ENCODE measurements around the gene ZDHHC1.

Gene ZDHHC1

GRCh38 chr16:67415872-67416793 is at the start of gene ZDHHC1:
Gene ZDHHC1, minus strand, starts transcription at chr16:67416477. Its CDS starts 8,702 bp downstream, at chr16:67407775.
- peak; percentile 55 for DNase-seq

GRCh38 chr16:67464565-67464964 is 48.3 kb upstream of the ZDHHC1 start:
- no peak for DNase-seq

GRCh38 chr16:67463691-67464090 is 47.4 kb upstream of the ZDHHC1 start:
- DNase-seq = no peak

- no peak for DNase-seq
These were observed 46.8 kb upstream of the ZDHHC1 start for GRCh38 chr16:67463059-67463458.

GRCh38 chr16:67462279-67462655 is 46.0 kb upstream of the ZDHHC1 start:
- no peak for DNase-seq

- DNase-seq = no peak
These were observed 45.5 kb upstream of the ZDHHC1 start for GRCh38 chr16:67461600-67462278.

GRCh38 chr16:67460961-67461360 is 44.7 kb upstream of the ZDHHC1 start:
- DNase-seq = no peak

GRCh38 chr16:67460168-67460567 is 43.9 kb upstream of the ZDHHC1 start:
- no peak for DNase-seq

GRCh38 chr16:67459861-67460150 is 43.5 kb upstream of the ZDHHC1 start:
- DNase-seq = no peak

- no peak for DNase-seq
These were observed 43.0 kb upstream of the ZDHHC1 start for GRCh38 chr16:67459066-67459860.

GRCh38 chr16:67458121-67458641 is 41.9 kb upstream of the ZDHHC1 start:
- no peak for DNase-seq

- DNase-seq = no peak
These were observed 41.3 kb upstream of the ZDHHC1 start for GRCh38 chr16:67457611-67458010.

- no peak for DNase-seq
These were observed 40.3 kb upstream of the ZDHHC1 start for GRCh38 chr16:67456391-67457081.

- DNase-seq = no peak
These were observed 38.6 kb upstream of the ZDHHC1 start for GRCh38 chr16:67454852-67455251.

GRCh38 chr16:67454104-67454503 is 37.8 kb upstream of the ZDHHC1 start:
- no peak for DNase-seq

- DNase-seq = no peak
These were observed 35.6 kb upstream of the ZDHHC1 start for GRCh38 chr16:67451704-67452435.

- no peak for DNase-seq
These were observed 34.9 kb upstream of the ZDHHC1 start for GRCh38 chr16:67451061-67451703.

GRCh38 chr16:67449739-67450138 is 33.5 kb upstream of the ZDHHC1 start:
- no peak for DNase-seq

- no peak for DNase-seq
These were observed 33.1 kb upstream of the ZDHHC1 start for GRCh38 chr16:67449336-67449735.

GRCh38 chr16:67448580-67448979 is 32.3 kb upstream of the ZDHHC1 start:
- DNase-seq = no peak

GRCh38 chr16:67447508-67448076 is 31.3 kb upstream of the ZDHHC1 start:
- peak; percentile 65 for DNase-seq

Data from activated CD4-positive, CD25-positive, alpha-beta regulatory T cell treated with anti-CD3 and anti-CD28 coated beads, Interleukin-2, amount 50 U/mL, for 72 hours (primary cell).